ENCODE results near the gene BTBD6. TPM values are rescaled to one million over a fixed set of nuclear protein-coding genes. Genes with fewer than 3 reads are reported as not detected.

BTBD6 gene
- total and polyA plus RNA-seq, 2 experiments from 2014 or later = 2.2 to 11.6 TPM

DNA sequence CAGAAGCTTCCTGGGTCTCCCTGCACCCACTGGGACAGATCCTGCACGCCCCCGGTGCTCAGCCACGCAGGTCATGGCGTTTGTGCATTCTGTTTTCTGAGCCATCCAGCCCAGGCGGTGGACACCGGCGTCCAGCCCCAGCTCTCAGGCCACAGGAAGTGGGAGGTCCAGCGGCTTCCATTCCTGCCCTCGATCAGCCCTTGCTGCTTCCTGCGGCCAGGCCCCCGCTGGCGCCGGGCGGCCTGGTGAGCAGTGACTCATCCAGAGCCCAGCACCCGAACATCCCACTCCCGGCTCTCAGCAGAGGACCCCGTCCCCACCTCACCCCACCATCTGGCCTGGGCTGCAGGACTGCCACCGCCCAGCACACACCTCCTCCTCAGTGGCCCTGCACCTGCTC, 49.2 kb upstream of the BTBD6 start (continued):
- TF ChIP-seq CTCF (conservative IDR thresholded peaks at IDR 0.05; ENCODE audit: low read depth in 2 of 2) (no peak), STAT1 (IDR thresholded peaks at IDR 0.05; ENCODE audit: unreplicated experiment) (no peak), ZNF114 (CRISPR knock-in tag; IDR thresholded peaks at IDR 0.05) (no peak), NANOG (IDR thresholded peaks at IDR 0.05; ENCODE audit: borderline replicate concordance) (no peak), ETS1 (IDR thresholded peaks at IDR 0.05) (no peak)

- no peak overlapping the region for H3K4me3 ChIP-seq
- H3K4me1 Mint-ChIP-seq = peaks cover 6% of the 10 kb centered on the region; the same call in 1 of the 3 replicates
- no peaks in the 10 kb centered on the region for H3K36me3 ChIP-seq (ENCODE audit: insufficient read depth)
- H3K27ac ChIP-seq (ENCODE audit: low read depth) = no peak overlapping the region
- ATAC-seq (no peak), DNase-seq (ENCODE audit: low spot score) (no peak)
- peaks cover 26% of the 10 kb centered on the region for H3K27me3 Mint-ChIP-seq (ENCODE audit: insufficient read depth, low read depth, poor library complexity)
- H2AFZ ChIP-seq = no peak overlapping the region
- no peak overlapping the region for H3K27ac Mint-ChIP-seq
- no peak for TF ChIP-seq ZNF114 (CRISPR knock-in tag; IDR thresholded peaks at IDR 0.05)
- no peak for TF ChIP-seq EZH2phosphoT487 (IDR thresholded peaks at IDR 0.05; ENCODE audit: unreplicated experiment)
- peak; percentile 24 to 63 for TF ChIP-seq CTCF (conservative IDR thresholded peaks at IDR 0.05; ENCODE audit: low read depth in 2 of 2)
- no peak for TF ChIP-seq JUNB (IDR thresholded peaks at IDR 0.05; ENCODE audit: unreplicated experiment)
- H3F3A ChIP-seq (replicated peaks; ENCODE audit: low read depth) = no peaks in the 10 kb centered on the region
- H4K20me1 ChIP-seq (replicated peaks; ENCODE audit: insufficient read depth) = no peaks in the 10 kb centered on the region
- no peak overlapping the region for H3K4me2 ChIP-seq
- no peak overlapping the region for H3K4me3 Mint-ChIP-seq
- H3K4me1 ChIP-seq (ENCODE audit: insufficient read depth) = no peaks in the 10 kb centered on the region; the same call in 1 of the 2 replicates
- no peaks in the 10 kb centered on the region for H3K36me3 Mint-ChIP-seq (ENCODE audit: low read depth)
- H3K27me3 ChIP-seq (ENCODE audit: insufficient read depth) = peaks cover 14% of the 10 kb centered on the region; the same call in 1 of the 2 replicates
- H3K9me3 Mint-ChIP-seq = no peaks in the 10 kb centered on the region
- H3K79me2 ChIP-seq (replicated peaks; ENCODE audit: insufficient read depth) = no peaks in the 10 kb centered on the region
- no peaks in the 10 kb centered on the region for H3K9me2 ChIP-seq (ENCODE audit: insufficient read depth)
These were observed 48.3 kb upstream of the BTBD6 start for GRCh38 chr14:105200074-105200473.

- DNase-seq (ENCODE audit: low spot score) = no peak
- Mint-ChIP-seq H3K4me3 (no peak overlapping the region), H3K9me3 (no peaks in the 10 kb centered on the region), H3K36me3 (ENCODE audit: low read depth) (no peaks in the 10 kb centered on the region), H3K27ac (no peak overlapping the region), H3K4me1 (peaks cover 3% of the 10 kb centered on the region; the same call in 1 of the 3 replicates), H3K27me3 (ENCODE audit: insufficient read depth, low read depth, poor library complexity) (peaks cover 22% of the 10 kb centered on the region)
- Histone ChIP-seq H3K9me2 (ENCODE audit: insufficient read depth) (no peaks in the 10 kb centered on the region), H3K27ac (ENCODE audit: low read depth) (no peak overlapping the region), H2AFZ (no peak overlapping the region), H4K20me1 (replicated peaks; ENCODE audit: insufficient read depth) (no peaks in the 10 kb centered on the region), H3K4me3 (no peak overlapping the region), H3K4me2 (no peak overlapping the region), H3F3A (replicated peaks; ENCODE audit: low read depth) (no peaks in the 10 kb centered on the region), H3K4me1 (ENCODE audit: insufficient read depth) (no peaks in the 10 kb centered on the region; the same call in 1 of the 2 replicates), H3K79me2 (replicated peaks; ENCODE audit: insufficient read depth) (no peaks in the 10 kb centered on the region), H3K27me3 (ENCODE audit: insufficient read depth) (peaks cover 14% of the 10 kb centered on the region; the same call in 1 of the 2 replicates), H3K36me3 (ENCODE audit: insufficient read depth) (no peaks in the 10 kb centered on the region)
- TF ChIP-seq CREB1 (CRISPR knock-in tag; IDR thresholded peaks at IDR 0.05; ENCODE audit: low read depth) (no peak), EZH2phosphoT487 (IDR thresholded peaks at IDR 0.05; ENCODE audit: unreplicated experiment) (no peak), JUNB (IDR thresholded peaks at IDR 0.05; ENCODE audit: unreplicated experiment) (no peak), EZH2 (IDR thresholded peaks at IDR 0.05; ENCODE audit: low read depth, unreplicated experiment) (no peak), NANOG (IDR thresholded peaks at IDR 0.05; ENCODE audit: borderline replicate concordance) (no peak)
- no peak for ATAC-seq
These were observed 47.7 kb upstream of the BTBD6 start for GRCh38 chr14:105200641-105201040.
